GM12878 (cell line): ENCODE data around the gene TH. TPM values are rescaled to one million over a fixed set of nuclear protein-coding genes. Genes with fewer than 3 reads are reported as not detected.

Experiments
- ATAC-seq: fragments of 200-7000 bp; cut with Tn5 transposase; 3 replicates; pipeline ENCODE4 v1.9.1; 2020; ENCODE audit warnings: mild to moderate bottlenecking, moderate library complexity
- BruUV-seq: library from RNA; stranded (reverse); fragments of 400-500 nt; replicated peaks from 2 replicates; lab custom pipeline; 2021; lab: Mats Ljungman, UMichigan
- CTCF ChIA-PET: fragments of 300-600 bp; sonication (Branson Sonifier 250); formaldehyde crosslinking; extraction: SDS; loops from one replicate; lab custom pipeline; 2021; ENCODE audit warnings: inconsistent platforms; lab: Yijun Ruan, JAX
- POLR2A ChIA-PET: fragments of 350-600 bp; formaldehyde crosslinking; extraction: SDS; loops from one replicate; lab custom pipeline; 2021; ENCODE audit warnings: inconsistent platforms; lab: Charles Lee
- RAD21 ChIA-PET: fragments of 300-600 bp; sonication (Branson Sonifier 250); formaldehyde crosslinking; loops from one replicate; lab custom pipeline; 2023; ENCODE audit warnings: antibody characterized with exemption; ENCODE audit not compliant: unreplicated experiment; lab: Charles Lee
- SMC1A ChIA-PET: fragments of 300-600 bp; sonication (Branson Sonifier 250); formaldehyde crosslinking; loops from one replicate; lab custom pipeline; 2023; ENCODE audit not compliant: unreplicated experiment, uncharacterized antibody; lab: Charles Lee
- DNase-seq: peaks from one replicate; pipeline ENCODE4 v3.0.0-alpha.2; 2011; ENCODE audit warnings: low read depth, low spot score
- FAIRE-seq: peaks from 3 replicates; lab custom pipeline; 2011; peaks lifted over from hg19 to GRCh38; lab: Jason Lieb, UNC
- H2AFZ ChIP-seq: 2 replicates; pipeline ENCODE4 v1.6.0; 2011; ENCODE audit warnings: low read depth, low read length, control low read depth; ENCODE audit not compliant: control insufficient read depth
- H3K27ac ChIP-seq: 2 replicates; pipeline ENCODE4 v1.5.1; 2011; ENCODE audit warnings: control low read depth; ENCODE audit not compliant: control insufficient read depth, insufficient read depth
- H3K27me3 ChIP-seq, 2 experiments: replicated peaks in 1 of 2; 2 replicates each; pipeline versions ENCODE4 v1.6.0 to v1.6.1; 2011; ENCODE audit warnings: low read length in 1 of 2; ENCODE audit not compliant: control insufficient read depth in 2 of 2, insufficient read depth in 2 of 2
- H3K36me3 ChIP-seq, 2 experiments: 2 replicates each; pipeline ENCODE4 v1.5.1; 2011; ENCODE audit warnings: low read length in 1 of 2; ENCODE audit not compliant: control insufficient read depth in 2 of 2, insufficient read depth in 2 of 2
- H3K4me1 ChIP-seq: 2 replicates; pipeline ENCODE4 v1.6.1; 2011; ENCODE audit warnings: mild to moderate bottlenecking, low read length, moderate library complexity, mixed read lengths; ENCODE audit not compliant: control insufficient read depth, insufficient read depth
- H3K4me2 ChIP-seq: 2 replicates; pipeline ENCODE4 v1.6.0; 2011; ENCODE audit warnings: control low read depth; ENCODE audit not compliant: control insufficient read depth, insufficient read depth
- H3K4me3 ChIP-seq: fragments of 200-600 bp; sonication (generic); 2 replicates; pipeline ENCODE4 v1.5.1; 2016
- H3K79me2 ChIP-seq: 2 replicates; pipeline ENCODE4 v1.6.0; 2011; ENCODE audit warnings: low read length; ENCODE audit not compliant: control insufficient read depth, insufficient read depth
- H3K9ac ChIP-seq: 2 replicates; pipeline ENCODE4 v1.8.0; 2011; ENCODE audit warnings: low read length, control low read depth, mixed read lengths; ENCODE audit not compliant: control insufficient read depth, insufficient read depth
- H3K9me3 ChIP-seq: replicated peaks from 3 replicates; pipeline ENCODE4 v1.5.1; 2011; ENCODE audit warnings: mild to moderate bottlenecking, low read length; ENCODE audit not compliant: control insufficient read depth, insufficient read depth
- H4K20me1 ChIP-seq: 2 replicates; pipeline ENCODE4 v1.6.0; 2011; ENCODE audit not compliant: control insufficient read depth, insufficient read depth
- CBX5 ChIP-seq: sonication (generic); IDR thresholded peaks from 2 replicates; pipeline ENCODE4 v1.6.1; 2016; ENCODE audit warnings: low read depth, moderate library complexity, mild to moderate bottlenecking, inconsistent platforms
- JUNB ChIP-seq: IDR thresholded peaks from 2 replicates; pipeline ENCODE4 v1.6.1; 2016; ENCODE audit warnings: antibody characterized with exemption, mild to moderate bottlenecking
- JUND ChIP-seq: IDR thresholded peaks from 2 replicates; pipeline ENCODE4 v1.6.1; 2012; ENCODE audit warnings: low read depth, mild to moderate bottlenecking, low read length, improper control_type of control experiment, moderate library complexity
- SMARCA5 ChIP-seq: fragments of 450-650 bp; IDR thresholded peaks from 2 replicates; pipeline ENCODE4 v1.6.1; 2017; ENCODE audit warnings: mild to moderate bottlenecking
- WGBS: methylation state at CpG from one replicate; pipeline ENCODE4 v1.1.6; 2016; ENCODE audit warnings: low lambda C conversion rate; ENCODE audit not compliant: insufficient replicate concordance, insufficient coverage; ENCODE audit errors: missing lambda C conversion rate; 5-methylcytosine and 5-hydroxymethylcytosine counted together
- in situ Hi-C: fragments of 300-500 bp; cut with MboI; formaldehyde crosslinking; loops from 9 replicates; pipeline ENCODE4 v1.14.3; 2018; ENCODE audit warnings: mixed read lengths
- intact Hi-C: fragments of 100-400 bp; cut with micrococcal nuclease; formaldehyde crosslinking; loops from one replicate; pipeline ENCODE4 v1.14.2; 2022; ENCODE audit not compliant: unreplicated experiment
- polyA plus RNA-seq, 11 experiments: library from polyadenylated mRNA; depleted of rRNA in 4 of 11; unstranded in 6 of 11; stranded (reverse) in 5 of 11; fragments of >200 nt; fragmentation: Nextera tagmentation in 4 of 11; fragmentation: Illumina TruSeq in 1 of 11; extraction: Ambion mirVana in 4 of 11; extraction: Trizol in 1 of 11; gene quantifications; 1 replicate in 1 of 11; 2 replicates in 10 of 11; pipeline versions ENCODE4 v1.2.1 to v1.2.3, GENCODE V29; 2011 to 2016; ENCODE audit warnings: inconsistent platforms in 2 of 11, missing spikeins in 2 of 11, low read depth in 1 of 11
- total RNA-seq, 4 experiments: library from RNA; depleted of rRNA in 3 of 4; stranded (reverse); fragments of >200 nt in 3 of 4; fragmentation: Illumina TruSeq in 1 of 4; extraction: Trizol in 1 of 4; gene quantifications; 2 replicates each; pipeline versions ENCODE4 v1.2.1 to v1.2.3, GENCODE V29; 2013 to 2021
- TF ChIP-seq, protein P1 (sequence below): fragments of 450-650 bp; IDR thresholded peaks from 2 replicates; pipeline ENCODE4 v1.6.1; 2017; ENCODE audit warnings: borderline replicate concordance
- TF ChIP-seq, protein P2 (sequence below): IDR thresholded peaks from 2 replicates; pipeline ENCODE4 v1.6.1; 2012; ENCODE audit warnings: mild to moderate bottlenecking, low read depth, low read length

TH gene
- total and polyA plus RNA-seq, 10 of the 15 experiments (the other 5 are each of a cell fraction or from before 2014, with no cell fraction given) = not detected

DNA sequence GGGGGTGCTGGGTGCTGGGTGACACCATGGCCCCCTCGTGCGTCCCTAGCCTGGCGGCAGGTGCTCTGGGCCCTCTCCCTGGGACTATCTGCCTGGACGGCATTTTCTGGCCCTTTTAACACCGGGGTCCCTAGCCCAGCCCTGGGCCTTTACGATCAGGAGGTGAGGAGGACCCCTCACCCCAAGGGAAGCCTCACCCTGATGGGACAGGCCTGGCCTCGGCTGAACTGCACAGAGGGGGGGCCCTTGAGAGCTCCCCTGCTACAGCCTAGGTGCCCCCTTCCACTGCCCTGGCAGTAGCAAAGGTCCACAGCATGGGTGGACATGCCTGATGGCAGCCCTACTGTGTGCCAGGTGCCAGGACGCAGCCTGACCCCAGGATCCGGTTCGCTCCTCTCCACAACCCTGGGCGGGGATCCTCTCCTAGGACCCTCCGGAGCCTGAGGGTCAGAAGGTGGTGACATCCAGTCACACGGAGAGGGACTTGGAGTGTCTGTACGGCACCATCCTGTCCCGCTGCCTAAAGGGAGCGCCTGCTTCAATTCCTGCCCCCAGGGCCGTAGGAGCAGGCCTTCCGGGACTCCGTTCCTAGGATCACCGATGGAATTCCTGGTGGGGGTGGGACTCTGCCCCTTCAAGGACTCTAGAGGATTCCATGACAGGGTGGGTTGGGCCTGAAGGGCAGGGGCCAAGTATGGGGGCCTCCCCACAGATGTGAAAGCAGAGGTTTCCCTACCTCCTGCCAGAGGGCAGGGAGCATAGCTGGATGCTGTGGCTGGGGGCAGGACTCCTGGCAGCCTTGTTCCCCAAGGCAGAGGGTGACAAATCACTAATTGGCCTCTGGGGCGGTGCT lies 33.0 kb upstream of the TH start (continued):
- TF ChIP-seq, protein P1, sequence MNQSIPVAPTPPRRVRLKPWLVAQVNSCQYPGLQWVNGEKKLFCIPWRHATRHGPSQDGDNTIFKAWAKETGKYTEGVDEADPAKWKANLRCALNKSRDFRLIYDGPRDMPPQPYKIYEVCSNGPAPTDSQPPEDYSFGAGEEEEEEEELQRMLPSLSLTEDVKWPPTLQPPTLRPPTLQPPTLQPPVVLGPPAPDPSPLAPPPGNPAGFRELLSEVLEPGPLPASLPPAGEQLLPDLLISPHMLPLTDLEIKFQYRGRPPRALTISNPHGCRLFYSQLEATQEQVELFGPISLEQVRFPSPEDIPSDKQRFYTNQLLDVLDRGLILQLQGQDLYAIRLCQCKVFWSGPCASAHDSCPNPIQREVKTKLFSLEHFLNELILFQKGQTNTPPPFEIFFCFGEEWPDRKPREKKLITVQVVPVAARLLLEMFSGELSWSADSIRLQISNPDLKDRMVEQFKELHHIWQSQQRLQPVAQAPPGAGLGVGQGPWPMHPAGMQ = no peak
- TF ChIP-seq, protein P2, sequence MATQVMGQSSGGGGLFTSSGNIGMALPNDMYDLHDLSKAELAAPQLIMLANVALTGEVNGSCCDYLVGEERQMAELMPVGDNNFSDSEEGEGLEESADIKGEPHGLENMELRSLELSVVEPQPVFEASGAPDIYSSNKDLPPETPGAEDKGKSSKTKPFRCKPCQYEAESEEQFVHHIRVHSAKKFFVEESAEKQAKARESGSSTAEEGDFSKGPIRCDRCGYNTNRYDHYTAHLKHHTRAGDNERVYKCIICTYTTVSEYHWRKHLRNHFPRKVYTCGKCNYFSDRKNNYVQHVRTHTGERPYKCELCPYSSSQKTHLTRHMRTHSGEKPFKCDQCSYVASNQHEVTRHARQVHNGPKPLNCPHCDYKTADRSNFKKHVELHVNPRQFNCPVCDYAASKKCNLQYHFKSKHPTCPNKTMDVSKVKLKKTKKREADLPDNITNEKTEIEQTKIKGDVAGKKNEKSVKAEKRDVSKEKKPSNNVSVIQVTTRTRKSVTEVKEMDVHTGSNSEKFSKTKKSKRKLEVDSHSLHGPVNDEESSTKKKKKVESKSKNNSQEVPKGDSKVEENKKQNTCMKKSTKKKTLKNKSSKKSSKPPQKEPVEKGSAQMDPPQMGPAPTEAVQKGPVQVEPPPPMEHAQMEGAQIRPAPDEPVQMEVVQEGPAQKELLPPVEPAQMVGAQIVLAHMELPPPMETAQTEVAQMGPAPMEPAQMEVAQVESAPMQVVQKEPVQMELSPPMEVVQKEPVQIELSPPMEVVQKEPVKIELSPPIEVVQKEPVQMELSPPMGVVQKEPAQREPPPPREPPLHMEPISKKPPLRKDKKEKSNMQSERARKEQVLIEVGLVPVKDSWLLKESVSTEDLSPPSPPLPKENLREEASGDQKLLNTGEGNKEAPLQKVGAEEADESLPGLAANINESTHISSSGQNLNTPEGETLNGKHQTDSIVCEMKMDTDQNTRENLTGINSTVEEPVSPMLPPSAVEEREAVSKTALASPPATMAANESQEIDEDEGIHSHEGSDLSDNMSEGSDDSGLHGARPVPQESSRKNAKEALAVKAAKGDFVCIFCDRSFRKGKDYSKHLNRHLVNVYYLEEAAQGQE = no peak
- TF ChIP-seq JUNB (no peak), SMARCA5 (no peak)

DNA sequence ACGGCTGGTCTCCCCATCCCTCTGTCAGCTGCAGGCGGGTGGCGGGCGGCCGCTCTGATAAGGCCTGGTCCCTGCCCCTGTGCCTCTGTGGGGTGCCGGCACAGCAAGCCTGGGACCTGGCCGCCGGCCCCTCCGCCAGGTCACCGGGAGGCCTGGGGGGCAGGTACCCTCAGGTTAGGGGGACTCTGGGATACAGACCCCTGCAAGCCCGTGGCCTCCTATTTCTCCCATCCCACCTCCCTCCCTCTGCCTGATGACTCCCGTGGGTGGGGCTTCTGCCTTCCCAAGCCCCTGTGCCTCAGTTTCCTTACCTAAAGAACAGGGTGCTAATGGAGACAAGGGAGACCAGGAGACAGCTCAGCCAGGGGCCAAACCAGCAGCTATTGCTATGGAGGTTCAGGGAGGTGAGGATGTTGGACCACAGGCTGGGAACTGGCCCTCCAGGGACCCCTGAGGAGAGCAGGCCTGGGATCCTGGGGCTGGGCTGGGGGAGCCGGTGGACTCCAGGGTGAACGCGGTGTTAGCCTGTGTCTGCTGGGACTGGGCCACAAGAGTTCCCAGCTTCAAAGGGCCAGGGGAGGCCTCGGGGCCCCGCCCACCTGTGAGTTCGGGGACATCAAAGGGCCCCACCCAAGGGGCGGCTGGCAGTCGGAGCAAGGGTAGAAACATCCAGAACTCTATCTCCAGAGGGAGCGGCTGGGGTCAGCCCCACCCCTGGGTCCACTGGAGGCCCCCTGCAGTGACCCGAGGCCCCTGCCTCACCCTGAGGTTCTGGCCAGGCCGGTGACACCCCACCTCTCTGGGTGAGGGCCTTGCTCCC lies 32.0 kb upstream of the TH start:
- POLR2A ChIA-PET = no interaction called here
- TF ChIP-seq JUND (no peak), CBX5 (no peak), SMARCA5 (no peak)
- DNase-seq (no peak), ATAC-seq (no peak), FAIRE-seq (no peak)
- 66% methylated on average over 20 of the region's 23 CpGs for WGBS
- RAD21 ChIA-PET = no interaction called here
- no peaks in the 10 kb centered on the region for H3K79me2 ChIP-seq
- H3K27ac ChIP-seq = no peak overlapping the region
- H2AFZ ChIP-seq = no peak overlapping the region
- no peaks in the 10 kb centered on the region for H3K4me1 ChIP-seq
- in situ Hi-C loops = loop anchor here (5.0 kb wide), 1 partner anchor 214 kb away; no protein-coding TSS in a partner anchor
- H3K36me3 ChIP-seq = no peaks in the 10 kb centered on the region
- CTCF ChIA-PET = no interaction called here
- no peaks in the 10 kb centered on the region for H4K20me1 ChIP-seq
- no peak overlapping the region for H3K4me3 ChIP-seq
- BruUV-seq = no TSS peak
- no peak overlapping the region for H3K9ac ChIP-seq
- no peak overlapping the region for H3K4me2 ChIP-seq
- no peaks in the 10 kb centered on the region; a peak in 1 of 4 replicates for H3K27me3 ChIP-seq
- intact Hi-C loops = no loop called here
- SMC1A ChIA-PET = no interaction called here
- no peaks in the 10 kb centered on the region for H3K9me3 ChIP-seq
